Sigmoid colon (tissue), 7 donors: ENCODE data around the gene TNFAIP2. TPM values are rescaled to one million over a fixed set of nuclear protein-coding genes. Genes with fewer than 3 reads are reported as not detected.

Source experiments
- DNase-seq: peaks from one replicate; pipeline ENCODE4 v3.0.0-alpha.2; 2019
- H3K27ac ChIP-seq, 4 donors: fragments of 200-600 bp; sonication (generic); one replicate each; pipeline ENCODE4 v1.5.1; 2016 to 2019; ENCODE audit warnings: mild to moderate bottlenecking in 1 of 4
- H3K27me3 ChIP-seq, 3 donors: fragments of 200-600 bp; sonication (generic); one replicate each; pipeline ENCODE4 v1.5.1; 2019; ENCODE audit warnings: mild to moderate bottlenecking in 1 of 3
- H3K36me3 ChIP-seq, 4 donors: fragments of 200-600 bp; sonication (generic); one replicate each; pipeline ENCODE4 v1.5.1; 2016 to 2019
- H3K4me1 ChIP-seq, 4 donors: fragments of 200-600 bp; sonication (generic); one replicate each; pipeline ENCODE4 v1.5.1; 2017 to 2019
- H3K4me3 ChIP-seq, 4 donors: fragments of 200-600 bp; sonication (generic); one replicate each; pipeline ENCODE4 v1.5.1; 2017 to 2019; ENCODE audit warnings: mild to moderate bottlenecking in 2 of 4, moderate library complexity in 1 of 4
- H3K9me3 ChIP-seq, 4 donors: fragments of 200-600 bp in 3 of 4; sonication (generic) in 3 of 4; one replicate each; pipeline versions ENCODE4 v1.5.1 to v1.6.1; 2013 to 2019
- EP300 ChIP-seq, 4 donors: sonication (generic); formaldehyde crosslinking; IDR thresholded peaks; one replicate each; pipeline ENCODE4 v1.6.1; 2017; ENCODE audit warnings: antibody characterized with exemption in 4 of 4
- POLR2A ChIP-seq, 2 donors: fragments of 450-650 bp; IDR thresholded peaks; one replicate each; pipeline ENCODE4 v1.6.1; 2016; ENCODE audit warnings: antibody characterized with exemption in 2 of 2, mild to moderate bottlenecking in 2 of 2, moderate library complexity in 2 of 2
- POLR2AphosphoS5 ChIP-seq, 4 donors: sonication (generic); formaldehyde crosslinking; IDR thresholded peaks; one replicate each; pipeline ENCODE4 v1.6.1; 2017; ENCODE audit warnings: antibody characterized with exemption in 4 of 4
- WGBS, 2 donors: extraction: QIAGEN DNeasy Blood & Tissue Kit; methylation state at CpG; one replicate each; pipeline ENCODE4 v1.1.7; 2013; 5-methylcytosine and 5-hydroxymethylcytosine counted together
- intact Hi-C: fragments of 100-400 bp; cut with DNase I; formaldehyde crosslinking; loops from one replicate; pipeline ENCODE4 v1.15.1; 2023
- polyA plus RNA-seq, 3 donors: library from polyadenylated mRNA; stranded (reverse); fragments of 200-250 nt; gene quantifications; one replicate each; pipeline ENCODE4 v1.2.3, GENCODE V29; 2013
- total RNA-seq, 4 donors: library from RNA; depleted of rRNA; stranded (reverse); fragments of >200 nt; gene quantifications; one replicate each; pipeline ENCODE4 v1.1.0, GENCODE V29; 2016
- TF ChIP-seq, protein P1 (sequence below), 4 experiments: fragments of 450-650 bp in 3 of 4; fragments of 200-600 bp in 1 of 4; IDR thresholded peaks; one replicate each; pipeline ENCODE4 v1.5.1; 2016 to 2019; ENCODE audit warnings: antibody characterized with exemption in 4 of 4, mild to moderate bottlenecking in 3 of 4, moderate library complexity in 2 of 4
- donor health status: healthy with polysubstance abuse.
- donor health status: Bipolar disorder and iron deficiency.
- donor health status: healthy.

TNFAIP2 gene
- total and polyA plus RNA-seq, 7 donors = 11.8 to 68.0 (median 33.5) TPM

DNA sequence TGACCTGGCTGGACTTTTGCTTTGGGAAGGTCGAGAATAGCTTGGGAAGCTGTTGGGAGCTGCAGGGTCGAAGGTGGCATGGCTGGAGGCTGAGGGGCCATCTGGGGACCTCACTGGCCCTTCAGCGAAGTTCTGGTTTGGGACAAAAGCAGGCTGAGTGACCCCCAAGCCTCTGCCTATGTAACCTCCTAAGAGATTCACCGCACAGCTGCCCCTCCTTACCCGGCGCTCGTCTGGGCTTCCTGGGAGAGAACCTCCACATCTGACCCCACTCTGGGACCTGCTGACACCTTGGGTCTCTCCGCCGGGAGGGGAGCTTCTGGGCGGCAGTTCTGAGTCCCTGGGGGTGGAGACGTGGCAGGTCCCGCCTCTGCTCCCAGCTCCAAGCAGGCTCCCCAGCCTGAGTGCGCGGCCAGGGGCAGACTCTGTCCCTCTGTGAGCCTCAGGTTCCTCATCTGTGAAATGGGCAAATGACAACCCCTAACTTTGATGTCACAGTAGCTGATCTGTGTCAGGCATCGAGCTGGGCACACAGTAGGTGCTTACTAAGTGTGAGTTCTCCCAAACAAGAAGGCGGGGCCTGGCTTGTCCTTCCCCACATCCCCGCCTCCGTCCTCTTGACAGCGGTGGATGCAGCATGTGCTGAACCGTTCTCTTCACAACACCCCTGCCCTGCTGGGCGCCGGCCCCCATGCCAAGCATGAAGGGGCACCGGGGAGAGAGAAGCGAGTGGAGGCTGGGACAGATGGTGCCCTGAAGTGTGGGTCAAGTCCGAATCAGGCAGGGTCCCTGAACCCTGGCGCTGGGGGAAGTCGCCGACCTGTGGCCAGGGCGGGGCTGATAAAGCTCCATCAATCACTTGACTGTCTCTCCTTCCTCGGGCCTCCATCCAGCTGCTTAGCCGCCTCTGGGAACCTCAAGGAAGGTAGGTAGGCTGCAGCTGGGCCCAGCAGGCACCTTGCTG lies 25.0 kb upstream of the TNFAIP2 start:
- 72 to 78% methylated on average over 31 of the region's 31 CpGs for WGBS, 2 donors
- Histone ChIP-seq H3K4me1 (peaks cover 0 to 14% (median 9%) of the 10 kb centered on the region in 4 donors), H3K27me3 (peaks cover 18 to 32% (median 20%) of the 10 kb centered on the region in 3 donors), H3K36me3 (no peaks in the 10 kb centered on the region), H3K27ac (no peak overlapping the region), H3K9me3 (no peaks in the 10 kb centered on the region), H3K4me3 (no peak overlapping the region)
- TF ChIP-seq POLR2AphosphoS5 (IDR thresholded peaks at IDR 0.05) = no peak
- TF ChIP-seq, protein P1, sequence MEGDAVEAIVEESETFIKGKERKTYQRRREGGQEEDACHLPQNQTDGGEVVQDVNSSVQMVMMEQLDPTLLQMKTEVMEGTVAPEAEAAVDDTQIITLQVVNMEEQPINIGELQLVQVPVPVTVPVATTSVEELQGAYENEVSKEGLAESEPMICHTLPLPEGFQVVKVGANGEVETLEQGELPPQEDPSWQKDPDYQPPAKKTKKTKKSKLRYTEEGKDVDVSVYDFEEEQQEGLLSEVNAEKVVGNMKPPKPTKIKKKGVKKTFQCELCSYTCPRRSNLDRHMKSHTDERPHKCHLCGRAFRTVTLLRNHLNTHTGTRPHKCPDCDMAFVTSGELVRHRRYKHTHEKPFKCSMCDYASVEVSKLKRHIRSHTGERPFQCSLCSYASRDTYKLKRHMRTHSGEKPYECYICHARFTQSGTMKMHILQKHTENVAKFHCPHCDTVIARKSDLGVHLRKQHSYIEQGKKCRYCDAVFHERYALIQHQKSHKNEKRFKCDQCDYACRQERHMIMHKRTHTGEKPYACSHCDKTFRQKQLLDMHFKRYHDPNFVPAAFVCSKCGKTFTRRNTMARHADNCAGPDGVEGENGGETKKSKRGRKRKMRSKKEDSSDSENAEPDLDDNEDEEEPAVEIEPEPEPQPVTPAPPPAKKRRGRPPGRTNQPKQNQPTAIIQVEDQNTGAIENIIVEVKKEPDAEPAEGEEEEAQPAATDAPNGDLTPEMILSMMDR (IDR thresholded peaks at IDR 0.05) = no peak
- TF ChIP-seq EP300 (IDR thresholded peaks at IDR 0.05) = no peak
- TF ChIP-seq POLR2A (IDR thresholded peaks at IDR 0.05) = no peak
- intact Hi-C loops = no loop called here
- no peak for DNase-seq

DNA sequence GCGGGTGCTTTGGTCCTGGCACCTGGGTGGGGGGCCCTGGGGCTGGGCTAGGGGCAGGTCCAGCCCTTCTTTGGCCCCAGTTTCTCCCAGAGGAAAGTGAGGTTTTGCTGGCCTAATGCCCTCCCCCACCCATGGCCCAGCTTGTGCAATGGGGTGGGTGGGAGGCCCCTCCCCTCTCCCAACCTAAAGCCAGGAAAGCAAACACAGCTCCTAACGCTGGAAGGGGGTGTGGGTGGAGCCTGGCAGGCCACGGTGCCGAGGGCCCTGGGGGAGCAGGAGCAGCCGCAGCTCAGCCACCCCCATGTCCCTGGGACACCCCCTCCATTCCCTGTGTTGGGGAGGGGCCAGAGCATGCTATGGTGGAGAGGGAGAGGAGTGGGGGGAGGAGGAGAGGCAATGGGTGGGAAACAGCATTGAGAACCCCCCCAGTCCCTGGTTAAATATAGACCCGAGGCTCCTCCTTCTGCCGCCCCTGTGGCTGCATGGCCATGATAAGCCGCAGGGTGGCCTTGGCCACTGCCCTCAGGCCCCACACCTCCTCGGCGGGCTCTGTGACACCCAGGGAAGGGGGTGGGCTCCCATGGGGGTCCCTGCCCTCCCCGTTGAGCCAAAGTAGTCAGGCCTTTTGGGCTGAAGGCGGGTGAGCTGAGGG lies 24.1 kb upstream of the TNFAIP2 start:
- 68 to 74% methylated on average over 12 of the region's 12 CpGs for WGBS, 2 donors
- H3K9me3 ChIP-seq = no peaks in the 10 kb centered on the region
- H3K4me3 ChIP-seq = no peak overlapping the region
- TF ChIP-seq POLR2AphosphoS5 (IDR thresholded peaks at IDR 0.05) (no peak), POLR2A (IDR thresholded peaks at IDR 0.05) (no peak)
- TF ChIP-seq, protein P1 (IDR thresholded peaks at IDR 0.05) = no peak
- no peak overlapping the region for H3K27ac ChIP-seq
- intact Hi-C loops = no loop called here
- H3K27me3 ChIP-seq = peaks cover 26 to 41% (median 29%) of the 10 kb centered on the region in 3 donors
- no peak for DNase-seq
- no peaks in the 10 kb centered on the region for H3K36me3 ChIP-seq
- peaks cover 0 to 23% (median 18%) of the 10 kb centered on the region in 4 donors for H3K4me1 ChIP-seq

DNA sequence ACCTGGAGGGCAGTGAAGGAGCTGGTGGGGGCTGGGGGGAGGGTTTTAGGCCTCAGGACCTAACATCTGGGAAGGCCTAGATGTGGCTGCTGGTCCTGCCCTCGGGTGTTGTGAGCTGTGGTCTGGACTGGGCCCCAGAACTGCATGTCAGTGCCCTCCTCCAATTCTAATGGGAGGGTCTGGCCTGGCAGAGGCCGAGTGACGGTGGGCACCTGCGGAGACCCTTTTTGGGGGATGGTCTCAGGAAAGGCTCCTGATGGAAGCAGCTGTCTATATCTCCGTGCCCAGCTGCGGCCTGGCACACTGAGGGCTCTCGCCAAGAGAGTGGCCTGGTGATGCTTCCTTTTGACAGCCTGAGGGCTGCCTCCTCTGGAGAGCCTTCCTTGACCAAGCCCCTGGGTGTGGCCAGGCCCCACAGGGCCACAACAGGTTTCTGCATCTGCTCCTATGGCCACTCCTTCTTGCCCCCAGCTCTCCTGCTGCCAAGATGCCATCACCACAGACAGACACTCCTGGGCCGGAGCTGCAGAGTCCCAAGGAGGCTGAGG lies 23.5 kb upstream of the TNFAIP2 start:
- no peak for DNase-seq
- Histone ChIP-seq H3K4me1 (peaks cover 0 to 29% (median 24%) of the 10 kb centered on the region in 4 donors), H3K27me3 (peaks cover 32 to 47% (median 35%) of the 10 kb centered on the region in 3 donors), H3K4me3 (no peak overlapping the region), H3K27ac (no peak overlapping the region), H3K36me3 (no peaks in the 10 kb centered on the region), H3K9me3 (no peaks in the 10 kb centered on the region)
- 90 to 92% methylated on average over 8 of the region's 8 CpGs for WGBS, 2 donors
- TF ChIP-seq, protein P1 (IDR thresholded peaks at IDR 0.05) = no peak
- TF ChIP-seq POLR2AphosphoS5 (IDR thresholded peaks at IDR 0.05) (no peak), POLR2A (IDR thresholded peaks at IDR 0.05) (no peak)
- intact Hi-C loops = no loop called here

- no peak for TF ChIP-seq EP300 (IDR thresholded peaks at IDR 0.05)
- no peak for DNase-seq
- Histone ChIP-seq H3K4me1 (peaks cover 0 to 35% (median 30%) of the 10 kb centered on the region in 4 donors), H3K36me3 (no peaks in the 10 kb centered on the region), H3K9me3 (no peaks in the 10 kb centered on the region), H3K27me3 (peaks cover 32 to 54% (median 36%) of the 10 kb centered on the region in 3 donors), H3K27ac (no peak overlapping the region), H3K4me3 (no peak overlapping the region)
- intact Hi-C loops = no loop called here
- whole genome bisulfite sequencing, 2 donors = 87 to 90% methylated on average over 25 of the region's 25 CpGs
These were observed 22.8 kb upstream of the TNFAIP2 start for GRCh38 chr14:103100281-103101121.
